Loucy (cell line): ENCODE measurements around the gene SAFB2.

Experiments used
- H2AFZ ChIP-seq: fragments of 200-600 bp; sonication (generic); 2 replicates; pipeline ENCODE4 v1.6.0; 2016; ENCODE audit warnings: antibody characterized with exemption, mild to moderate bottlenecking, low read length, moderate library complexity
- H3F3A ChIP-seq: fragments of 200-600 bp; 2 replicates; pipeline ENCODE4 v1.6.0; 2016; ENCODE audit warnings: antibody characterized with exemption, low read depth, mild to moderate bottlenecking
- H3K27me3 ChIP-seq: fragments of 200-600 bp; sonication (generic); 2 replicates; pipeline ENCODE4 v1.6.1; 2014; ENCODE audit warnings: low read length, mild to moderate bottlenecking; ENCODE audit not compliant: insufficient read depth, poor library complexity, severe bottlenecking
- H3K36me3 ChIP-seq: fragments of 200-600 bp; sonication (generic); 2 replicates; pipeline ENCODE4 v1.6.1; 2016; ENCODE audit warnings: low read length; ENCODE audit not compliant: insufficient read depth
- H3K4me1 ChIP-seq: fragments of 200-600 bp; sonication (generic); 2 replicates; pipeline ENCODE4 v1.5.1; 2014; ENCODE audit warnings: low read length, mild to moderate bottlenecking; ENCODE audit not compliant: insufficient read depth, poor library complexity, severe bottlenecking
- H3K4me2 ChIP-seq: fragments of 200-600 bp; sonication (generic); 2 replicates; pipeline ENCODE4 v1.6.0; 2014; ENCODE audit warnings: antibody characterized with exemption, low read length, low read depth, mild to moderate bottlenecking; ENCODE audit not compliant: poor library complexity, severe bottlenecking
- H3K4me3 ChIP-seq: fragments of 200-600 bp; sonication (generic); 2 replicates; pipeline ENCODE4 v1.5.1; 2014; ENCODE audit warnings: low read length, mild to moderate bottlenecking, mixed read lengths; ENCODE audit not compliant: poor library complexity, severe bottlenecking
- H3K79me2 ChIP-seq: fragments of 200-600 bp; sonication (generic); 2 replicates; pipeline ENCODE4 v1.6.1; 2014; ENCODE audit warnings: low read length; ENCODE audit not compliant: insufficient read depth
- H3K9ac ChIP-seq: fragments of 200-600 bp; sonication (generic); 2 replicates; pipeline ENCODE4 v1.6.0; 2014; ENCODE audit warnings: mild to moderate bottlenecking, low read depth, low read length, moderate library complexity; ENCODE audit not compliant: poor library complexity, severe bottlenecking
- H3K9me2 ChIP-seq: fragments of 200-600 bp; sonication (generic); replicated peaks from 2 replicates; pipeline ENCODE4 v1.6.1; 2016; ENCODE audit warnings: low read depth, low read length, mixed read lengths
- H3K9me3 ChIP-seq: fragments of 200-600 bp; sonication (generic); 2 replicates; pipeline ENCODE4 v1.6.1; 2014; ENCODE audit warnings: mild to moderate bottlenecking, antibody characterized with exemption, low read length, low read depth; ENCODE audit not compliant: insufficient read depth
- H4K20me1 ChIP-seq: fragments of 200-600 bp; sonication (generic); 2 replicates; pipeline ENCODE4 v1.6.0; 2014; ENCODE audit warnings: antibody characterized with exemption, low read length, mild to moderate bottlenecking; ENCODE audit not compliant: insufficient read depth, poor library complexity, severe bottlenecking
- CTCF ChIP-seq: fragments of 200-600 bp; sonication (generic); conservative IDR thresholded peaks from 2 replicates; pipeline ENCODE4 v1.5.1; 2014; ENCODE audit warnings: mild to moderate bottlenecking, antibody characterized with exemption, low read length
- EZH2phosphoT487 ChIP-seq: fragments of 200-600 bp; IDR thresholded peaks from 2 replicates; pipeline ENCODE4 v1.6.1; 2018; ENCODE audit warnings: antibody characterized with exemption, mild to moderate bottlenecking, moderate library complexity, borderline replicate concordance

The SAFB2 gene

DNA sequence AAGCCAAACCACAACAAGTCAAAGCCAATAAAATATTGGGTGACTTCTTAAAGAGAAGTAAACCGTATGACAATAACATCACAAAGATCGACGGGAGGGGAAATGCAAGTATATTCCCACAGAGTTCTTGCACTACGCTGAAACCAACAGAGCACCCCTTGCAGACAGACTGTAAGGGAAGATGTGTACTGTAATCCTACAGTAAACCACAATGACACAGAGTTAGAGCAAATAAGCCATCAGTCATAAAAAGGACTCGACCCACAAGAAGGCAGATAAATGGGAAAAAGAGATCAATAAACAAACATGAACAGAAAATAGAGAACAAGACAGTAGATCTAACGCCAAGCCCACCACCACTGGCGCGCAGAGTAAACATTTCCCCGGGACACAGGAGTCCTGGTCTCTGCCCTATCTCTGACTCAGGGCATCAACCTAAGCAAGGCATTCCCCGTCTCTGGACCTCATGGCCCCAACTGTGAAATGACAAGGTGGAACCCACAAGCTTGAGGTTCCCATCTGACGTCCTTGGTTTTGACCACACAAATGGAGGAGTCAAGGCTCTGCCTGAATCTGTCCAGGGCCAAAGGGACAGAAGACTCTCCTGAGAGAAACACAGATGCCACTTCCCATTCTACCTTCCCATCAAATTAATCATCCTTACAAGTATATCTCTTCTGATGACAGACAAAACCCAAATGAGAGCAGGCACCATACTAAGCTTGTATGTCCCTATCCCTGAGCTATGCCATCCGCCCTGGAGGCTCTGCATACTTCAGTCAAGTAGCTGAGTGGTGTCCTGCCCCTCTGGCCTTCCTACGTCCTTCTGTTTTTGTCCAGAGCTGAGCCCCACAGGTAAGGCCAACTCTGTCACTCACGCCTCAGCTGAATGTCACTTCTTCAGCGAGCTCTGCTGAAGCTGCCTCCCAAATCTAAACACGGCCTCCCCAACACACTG is 15.0 kb downstream of the SAFB2 start:
- Histone ChIP-seq H3K4me2 (no peak overlapping the region), H3K4me1 (no peaks in the 10 kb centered on the region), H3K9ac (no peak overlapping the region), H3K9me3 (no peaks in the 10 kb centered on the region), H3F3A (no peaks in the 10 kb centered on the region), H2AFZ (no peak overlapping the region), H3K4me3 (no peak overlapping the region), H3K27me3 (no peaks in the 10 kb centered on the region), H3K9me2 (no peaks in the 10 kb centered on the region), H3K79me2 (peaks cover 31% of the 10 kb centered on the region; the same call in 1 of the 2 replicates), H4K20me1 (peaks cover 15% of the 10 kb centered on the region), H3K36me3 (peaks cover 87% of the 10 kb centered on the region)
- no peak for TF ChIP-seq CTCF
- no peak for TF ChIP-seq EZH2phosphoT487

GRCh38 chr19:5605362-5605761 is 17.2 kb downstream of the SAFB2 start:
- Histone ChIP-seq H3K9me3 (no peaks in the 10 kb centered on the region), H4K20me1 (peaks cover 15% of the 10 kb centered on the region), H3K9ac (no peak overlapping the region), H3K27me3 (no peaks in the 10 kb centered on the region), H3K79me2 (peaks cover 34% of the 10 kb centered on the region; the same call in 1 of the 2 replicates), H3K4me3 (no peak overlapping the region), H3K9me2 (no peaks in the 10 kb centered on the region), H3K4me1 (no peaks in the 10 kb centered on the region), H3F3A (no peaks in the 10 kb centered on the region), H3K4me2 (no peak overlapping the region), H3K36me3 (peaks cover 88% of the 10 kb centered on the region; the same call in 1 of the 2 replicates), H2AFZ (no peak overlapping the region)
- TF ChIP-seq EZH2phosphoT487 (no peak), CTCF (no peak)

DNA sequence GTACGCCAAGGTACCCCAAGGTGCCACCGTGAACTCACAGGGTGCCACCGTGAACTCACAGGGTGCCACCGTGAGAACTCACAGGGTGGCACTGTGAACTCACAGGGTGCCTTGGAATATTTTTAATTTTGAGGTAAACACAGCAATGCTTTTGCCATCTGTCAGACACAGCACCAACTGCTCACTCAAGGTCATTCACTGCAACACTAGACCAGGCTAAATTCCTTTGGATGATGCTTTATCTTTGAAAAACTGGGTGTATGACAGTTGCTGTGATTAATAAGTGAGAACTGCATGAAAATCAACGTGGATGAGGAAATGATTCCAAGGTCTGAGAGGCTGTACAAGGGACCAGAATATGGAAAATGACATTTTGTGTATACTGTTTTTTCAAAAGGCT is 18.9 kb downstream of the SAFB2 start:
- H3K79me2 ChIP-seq = peaks cover 33% of the 10 kb centered on the region; the same call in 1 of the 2 replicates

More for the DNA sequence above, 18.9 kb downstream of the SAFB2 start:
- no peaks in the 10 kb centered on the region for H3K9me2 ChIP-seq
- no peak overlapping the region for H2AFZ ChIP-seq
- TF ChIP-seq CTCF (no peak), EZH2phosphoT487 (no peak)
- H3K4me2 ChIP-seq = no peak overlapping the region
- H3K27me3 ChIP-seq = no peaks in the 10 kb centered on the region
- H3F3A ChIP-seq = no peaks in the 10 kb centered on the region
- H3K4me1 ChIP-seq = no peaks in the 10 kb centered on the region
- H3K36me3 ChIP-seq = peaks cover 90% of the 10 kb centered on the region; the same call in 1 of the 2 replicates
- no peak overlapping the region for H3K4me3 ChIP-seq
- peaks cover 15% of the 10 kb centered on the region for H4K20me1 ChIP-seq
- no peaks in the 10 kb centered on the region for H3K9me3 ChIP-seq
- H3K9ac ChIP-seq = no peak overlapping the region
